Activated T-cell treated with anti-CD3 and anti-CD28 coated beads for 24 hours (primary cell): ENCODE measurements around the gene TAF4B.
"Not testable (repeated sequence)": the region's sequence is repeated elsewhere in the genome, so short reads cannot be mapped to it uniquely, and the experiment has no call there.

Experiments used
- DNase-seq: peaks from one replicate; pipeline ENCODE4 v3.0.0-alpha.2; 2020; ENCODE audit warnings: low read depth

TAF4B gene

DNA sequence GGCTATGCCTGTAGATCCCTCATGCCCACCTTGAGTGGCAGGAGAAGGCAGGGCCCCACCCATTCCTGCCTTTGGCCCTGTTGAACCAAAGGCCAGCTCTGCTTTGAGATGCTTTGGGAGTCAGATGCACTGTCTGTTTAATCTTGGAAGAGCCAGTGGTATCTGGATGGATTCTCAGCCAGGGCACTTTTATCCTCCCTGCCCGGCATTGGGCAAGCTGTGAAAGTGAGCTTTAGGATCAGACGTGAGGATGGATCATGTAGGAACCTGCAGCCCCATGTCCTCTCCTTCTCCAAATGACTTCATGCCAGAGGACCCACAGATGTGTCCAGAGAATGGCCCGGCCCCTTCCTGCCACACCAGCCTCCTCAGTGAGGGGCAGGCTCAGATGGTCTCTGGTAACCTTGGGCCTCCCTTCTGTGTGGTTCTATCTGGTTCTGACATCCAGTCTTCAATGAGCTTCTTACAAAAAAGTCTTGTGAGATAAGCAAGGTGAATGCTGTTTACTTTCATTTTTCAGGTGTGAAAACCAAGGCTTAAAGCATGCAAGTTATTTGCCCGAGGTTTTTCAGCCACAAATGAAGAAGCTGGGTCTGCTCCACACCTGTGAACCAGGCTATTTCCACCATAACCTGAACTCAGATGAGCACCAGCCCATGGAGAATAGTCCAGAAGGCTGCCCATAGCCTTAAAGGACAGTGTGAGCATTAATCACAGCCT, 198.3 kb downstream of the TAF4B start:
- DNase-seq, result no peak

DNA sequence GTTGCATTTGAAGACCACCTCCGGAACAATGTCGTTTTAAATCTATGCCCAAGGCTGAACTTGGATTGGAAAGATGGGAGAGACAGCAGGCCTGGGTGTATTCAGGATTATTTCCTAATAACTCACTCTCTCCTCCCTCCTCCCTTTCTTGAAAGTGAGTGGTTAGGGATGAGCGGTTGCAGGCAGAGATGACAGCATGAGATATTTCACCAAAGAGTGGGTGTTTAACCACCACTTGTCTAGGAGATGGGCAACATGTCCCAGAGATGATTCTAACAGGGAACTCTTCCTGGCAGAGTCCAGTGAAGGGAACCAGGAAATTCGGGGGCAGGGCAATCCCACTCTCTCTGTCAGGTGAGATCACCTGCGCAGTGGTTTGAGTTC, 198.9 kb downstream of the TAF4B start:
- DNase-seq, result no peak

DNA sequence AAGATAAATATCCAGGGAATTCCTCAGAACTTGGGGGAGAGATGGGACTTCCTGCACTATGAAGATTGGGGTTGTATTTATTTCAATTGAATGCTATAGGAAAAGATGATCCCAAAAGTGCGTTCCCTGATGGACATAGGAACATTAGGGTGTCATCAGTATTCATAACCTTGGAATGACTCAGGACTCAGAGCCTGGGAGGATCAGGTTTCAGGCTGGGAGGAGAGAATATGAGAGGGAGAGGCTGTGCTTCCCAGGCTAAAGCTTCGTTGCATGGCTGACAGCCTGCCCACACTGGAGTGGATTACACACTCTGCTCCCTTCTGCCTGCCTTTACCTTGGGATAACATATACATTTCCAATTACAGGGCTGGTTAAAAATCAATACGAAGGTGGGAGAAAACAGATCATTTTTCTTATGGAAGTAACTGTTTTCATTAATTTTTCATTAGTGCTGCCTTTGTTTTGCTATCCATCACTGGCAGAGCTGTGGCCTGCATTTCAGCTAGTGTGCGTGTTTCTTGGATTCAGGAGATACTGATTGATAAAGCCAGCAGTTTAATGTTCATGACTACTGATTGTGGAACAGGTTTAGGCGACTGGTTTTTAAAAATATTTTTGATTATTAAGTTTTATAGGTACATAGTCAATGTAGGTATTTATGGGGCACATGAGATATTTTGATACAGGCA, 203.4 kb downstream of the TAF4B start:
- no peak for DNase-seq

DNA sequence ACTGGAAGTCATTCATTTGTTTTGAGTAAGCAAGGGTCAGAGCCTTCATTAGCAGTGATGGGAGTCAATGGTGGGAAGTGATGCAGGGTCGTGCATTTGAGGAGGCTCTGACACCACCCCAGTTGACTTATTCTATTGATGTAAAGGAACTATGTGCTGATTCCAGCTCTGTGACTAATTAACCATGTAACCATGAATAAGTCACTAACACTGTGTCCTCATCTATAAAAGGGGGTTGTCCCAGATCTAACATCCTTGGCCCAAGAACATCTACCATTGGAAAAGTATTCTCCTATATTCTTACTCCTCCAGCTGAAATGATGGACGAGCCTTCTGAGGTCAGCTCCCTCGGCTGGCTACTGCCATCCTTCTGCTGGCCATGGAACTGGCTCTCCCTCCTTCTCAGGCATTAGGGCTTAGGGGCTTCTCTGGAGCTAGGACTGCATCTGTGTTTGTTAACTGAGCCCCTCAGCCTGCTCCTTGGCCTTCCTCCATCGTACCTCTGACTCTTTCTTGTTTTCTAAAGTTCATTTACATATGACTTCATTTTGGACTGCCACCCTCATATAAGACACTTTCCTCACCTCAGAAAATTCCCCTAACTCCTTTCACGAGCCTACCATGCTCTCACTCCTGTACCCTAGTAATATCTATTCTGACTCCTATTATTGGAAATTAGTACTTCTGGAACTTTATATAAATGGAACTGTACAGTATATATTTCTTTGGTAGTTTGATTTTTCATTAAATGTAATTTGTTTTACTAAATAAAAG, 206.6 kb downstream of the TAF4B start:
- no peak for DNase-seq

DNA sequence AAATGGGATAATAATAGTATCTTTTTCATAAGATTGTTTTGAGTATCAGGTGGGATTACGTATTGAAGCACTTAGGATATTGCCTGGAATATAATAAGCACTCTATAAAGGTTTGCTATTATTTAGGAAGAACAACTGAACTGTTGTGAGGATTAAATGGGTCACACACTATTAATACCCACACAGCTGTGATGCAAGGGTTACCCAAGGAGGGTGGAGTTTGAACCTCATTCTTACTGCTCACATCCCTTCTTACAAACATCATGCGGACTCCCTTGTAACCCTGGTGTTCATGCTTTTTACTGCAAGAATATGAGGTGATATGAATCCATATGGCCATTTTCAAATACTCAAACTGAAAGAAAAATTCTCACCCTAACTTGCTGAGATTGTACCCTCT, 208.6 kb downstream of the TAF4B start:
- no peak for DNase-seq

DNA sequence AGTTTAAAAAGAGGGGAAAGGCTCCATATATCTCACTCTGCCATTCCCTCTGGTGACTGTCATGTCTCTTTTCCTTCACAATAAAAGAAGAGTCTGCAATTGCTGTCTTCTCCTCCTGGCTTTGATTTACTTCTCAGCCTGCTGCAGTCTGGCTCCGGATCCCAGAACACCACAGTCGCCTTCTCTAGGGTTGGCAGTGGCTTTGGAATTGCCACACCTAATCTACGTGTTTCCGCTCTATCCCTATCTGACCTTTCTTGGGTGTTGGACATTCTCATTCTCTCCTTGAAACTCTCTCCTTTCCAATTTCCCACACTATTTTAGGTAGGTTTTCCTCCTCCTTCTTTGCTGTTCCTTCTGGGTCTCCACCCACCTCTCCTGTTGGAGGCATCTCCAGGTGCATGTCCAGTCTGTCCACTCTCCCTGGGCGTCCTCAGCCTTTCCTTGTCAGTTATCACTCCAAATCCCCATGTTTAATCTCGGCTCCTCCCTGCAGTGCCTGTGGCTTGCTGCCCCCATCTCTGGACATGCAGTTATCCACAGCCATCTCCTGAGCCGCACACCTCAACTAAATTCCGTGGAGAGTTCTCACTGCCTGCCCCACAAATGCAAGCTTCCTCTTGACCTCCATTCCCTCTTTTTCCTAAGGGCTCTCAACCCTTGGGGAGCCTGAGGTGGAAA, 209.3 kb downstream of the TAF4B start:
- DNase-seq, result no peak

DNA sequence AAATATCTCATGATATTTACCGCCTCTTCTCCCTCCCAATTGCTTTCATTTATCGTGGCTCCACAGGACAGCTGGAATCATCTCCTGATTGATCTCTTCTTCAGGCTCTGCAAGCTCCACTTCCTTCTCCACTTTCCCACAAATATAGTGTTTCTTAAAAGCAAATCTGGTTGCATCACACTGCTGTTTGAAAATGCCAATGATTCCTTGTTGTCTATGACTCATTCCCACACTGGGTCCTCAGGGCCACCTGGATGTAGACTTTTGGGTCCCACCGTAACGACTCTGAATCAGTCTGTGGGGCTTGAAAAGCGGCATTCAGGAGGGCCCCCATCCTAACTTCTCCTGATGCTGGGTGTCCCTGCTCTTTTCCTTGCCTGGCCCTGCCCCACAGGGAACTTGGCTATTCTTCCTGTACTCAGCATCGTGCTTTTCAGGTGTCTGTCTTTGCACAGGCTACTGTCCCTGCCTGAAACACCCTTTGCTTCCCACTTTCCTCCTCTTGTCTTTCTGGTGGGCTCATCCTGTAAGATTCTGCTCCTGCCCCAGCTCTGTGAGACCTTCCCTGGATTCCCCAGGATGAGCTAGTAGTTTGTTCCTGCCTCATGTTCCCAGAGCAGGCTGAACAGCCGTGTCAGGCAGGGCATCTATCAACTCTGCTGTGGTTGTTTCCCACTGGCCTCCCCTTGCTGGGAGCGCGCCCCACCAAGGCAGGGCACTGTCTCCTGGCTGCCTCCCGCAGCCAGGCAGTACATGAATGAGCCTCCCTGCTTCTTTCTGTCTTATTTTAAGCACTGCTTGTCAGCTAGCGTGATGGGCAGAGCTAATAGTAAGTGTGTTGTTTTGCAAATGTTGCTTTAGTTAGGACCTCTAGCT, 210.2 kb downstream of the TAF4B start:
- no peak for DNase-seq

DNA sequence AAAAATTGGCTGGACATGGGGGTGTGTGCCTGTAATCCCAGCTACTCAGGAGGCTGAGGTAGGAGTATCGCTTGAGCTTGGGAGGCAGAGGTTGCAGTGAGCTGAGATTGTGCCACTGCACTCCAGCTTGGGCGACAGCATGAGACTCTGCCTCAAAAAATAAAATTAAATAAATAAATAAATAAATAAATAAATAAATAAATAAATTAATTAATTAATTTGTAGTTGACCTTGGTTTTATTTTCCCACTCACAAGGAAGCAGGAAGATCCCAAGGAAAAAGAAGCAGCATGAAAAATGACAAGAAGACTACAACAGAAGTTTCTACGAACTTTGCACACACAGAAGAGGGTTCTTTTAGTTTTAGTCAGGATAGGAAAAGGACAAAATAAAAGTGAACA, 211.4 kb downstream of the TAF4B start:
- not testable (repeated sequence) for DNase-seq

DNA sequence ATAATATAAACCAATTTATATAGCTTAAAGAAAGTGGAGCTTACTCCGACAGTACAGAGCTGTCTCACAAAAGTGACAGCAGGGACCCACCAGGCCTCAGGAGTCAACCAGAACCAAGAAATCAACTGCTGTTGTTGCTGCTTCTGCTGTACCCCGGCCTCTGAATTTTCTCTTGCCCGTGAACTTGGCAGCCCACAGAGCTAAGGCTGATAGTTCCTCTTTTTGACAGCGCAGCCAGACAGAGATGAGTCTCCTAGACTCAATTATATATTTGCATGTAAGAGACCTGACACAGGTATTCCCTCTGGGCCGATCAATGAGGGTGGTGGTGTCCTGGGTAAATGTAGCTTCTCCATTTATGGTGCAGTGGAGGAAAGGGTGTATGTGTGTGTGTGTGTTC, 212.7 kb downstream of the TAF4B start:
- DNase-seq, result no peak

DNA sequence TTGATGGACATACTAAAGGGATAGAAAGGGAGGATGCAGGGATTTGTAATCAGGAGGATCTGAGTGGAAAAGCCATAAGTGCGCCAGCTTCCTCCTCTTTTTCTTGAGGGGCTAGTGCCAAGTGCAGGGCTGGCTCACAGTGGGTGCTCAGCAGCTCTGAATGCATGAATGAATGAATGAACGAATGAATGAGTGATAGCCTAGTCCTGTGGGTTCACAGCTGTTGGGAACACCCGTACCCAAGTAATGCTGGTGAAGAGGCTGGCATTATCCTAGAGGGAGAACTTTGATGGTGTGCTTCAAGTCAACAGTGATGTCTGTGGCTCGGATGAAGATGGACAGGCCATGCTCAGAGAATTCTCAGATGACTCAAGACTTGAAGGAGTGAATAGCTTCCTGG, 213.3 kb downstream of the TAF4B start:
- DNase-seq, result no peak

DNA sequence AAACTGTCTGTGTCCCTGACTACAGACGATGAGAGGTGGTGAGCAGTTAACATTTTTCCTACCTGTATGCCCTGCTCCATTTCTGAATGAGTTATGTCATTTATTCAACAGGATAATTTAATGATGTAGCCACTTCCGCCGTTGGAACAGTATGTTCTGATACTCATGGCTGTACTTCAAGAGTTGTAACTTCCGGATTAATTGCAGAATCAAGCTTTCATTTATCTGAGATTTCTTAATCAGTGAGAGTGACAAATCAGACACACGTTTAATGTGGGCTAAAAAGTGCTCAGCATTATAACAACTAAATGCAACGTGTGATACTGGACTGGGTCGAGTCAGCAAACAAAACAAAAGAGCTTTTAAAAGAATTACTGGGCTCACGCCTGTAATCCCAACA, 214.4 kb downstream of the TAF4B start:
- no peak for DNase-seq
